BJ (cell line): ENCODE results near the gene CXorf58. TPM values are rescaled to one million over a fixed set of nuclear protein-coding genes. Genes with fewer than 3 reads are reported as not detected.

Experiments used
- CTCF ChIA-PET: fragments of 350-600 bp; formaldehyde crosslinking; extraction: SDS; loops from one replicate; lab custom pipeline; 2021; ENCODE audit warnings: antibody characterized with exemption, inconsistent platforms; lab: Yijun Ruan, JAX
- POLR2A ChIA-PET: fragments of 300-600 bp; sonication (Branson Sonifier 250); formaldehyde crosslinking; extraction: SDS; loops from one replicate; lab custom pipeline; 2021; ENCODE audit warnings: antibody characterized with exemption; lab: Charles Lee
- DNase-seq: peaks from one replicate; pipeline ENCODE4 v3.0.0-alpha.2; 2011; ENCODE audit warnings: low read depth
- H3K27me3 ChIP-seq: 2 replicates; pipeline ENCODE4 v1.6.0; 2011; ENCODE audit warnings: low read length; ENCODE audit not compliant: control insufficient read depth, insufficient read depth
- H3K36me3 ChIP-seq: 2 replicates; pipeline ENCODE4 v1.5.1; 2011; ENCODE audit warnings: low read length; ENCODE audit not compliant: control insufficient read depth, insufficient read depth
- H3K4me3 ChIP-seq: 2 replicates; pipeline ENCODE4 v1.5.1; 2011; ENCODE audit warnings: low read depth, mild to moderate bottlenecking, control low read depth, low read length
- CTCF ChIP-seq: IDR thresholded peaks from 2 replicates; pipeline ENCODE4 v1.5.1; 2011; ENCODE audit warnings: low read depth, mild to moderate bottlenecking, control low read depth, inconsistent platforms, low read length, moderate library complexity; ENCODE audit not compliant: insufficient read depth
- polyA plus RNA-seq: library from polyadenylated mRNA; depleted of rRNA; stranded (reverse); fragments of >200 nt; gene quantifications from 2 replicates; pipeline ENCODE4 v1.2.3, GENCODE V29; 2011

The CXorf58 gene
- polyA plus RNA-seq, 1 experiment = not detected

GRCh38 chrX:23919148-23919547 is 11.3 kb downstream of the CXorf58 start:
- Histone ChIP-seq H3K27me3 (no peaks in the 10 kb centered on the region), H3K36me3 (no peaks in the 10 kb centered on the region), H3K4me3 (no peak overlapping the region)
- no peak for DNase-seq
- CTCF ChIA-PET = no interaction called here
- POLR2A ChIA-PET = no interaction called here
- no peak for TF ChIP-seq CTCF

GRCh38 chrX:23919706-23920320 is 12.0 kb downstream of the CXorf58 start:
- Histone ChIP-seq H3K27me3 (no peaks in the 10 kb centered on the region), H3K36me3 (no peaks in the 10 kb centered on the region), H3K4me3 (no peak overlapping the region)
- ChIA-PET POLR2A (no interaction called here), CTCF (no interaction called here)
- no peak for TF ChIP-seq CTCF
- no peak for DNase-seq

- Histone ChIP-seq H3K36me3 (no peaks in the 10 kb centered on the region), H3K4me3 (no peak overlapping the region), H3K27me3 (no peaks in the 10 kb centered on the region)
- ChIA-PET POLR2A (no interaction called here), CTCF (no interaction called here)
- no peak for DNase-seq
- no peak for TF ChIP-seq CTCF
Observed at GRCh38 chrX:23926015-23926414, 18.2 kb downstream of the CXorf58 start.

GRCh38 chrX:23930894-23931604 is 23.2 kb downstream of the CXorf58 start:
- POLR2A ChIA-PET = no interaction called here
- TF ChIP-seq CTCF = no peak
- CTCF ChIA-PET = interaction anchor here (0.6 kb wide), 1 partner anchor 17 kb away, joined by 3 read pairs; no protein-coding TSS in a partner anchor
- Histone ChIP-seq H3K4me3 (no peak overlapping the region), H3K27me3 (no peaks in the 10 kb centered on the region), H3K36me3 (no peaks in the 10 kb centered on the region)
- DNase-seq = no peak

GRCh38 chrX:23932046-23932445 is 24.2 kb downstream of the CXorf58 start:
- no peak for TF ChIP-seq CTCF
- H3K36me3 ChIP-seq = no peaks in the 10 kb centered on the region
- POLR2A ChIA-PET = no interaction called here
- DNase-seq = no peak
- H3K27me3 ChIP-seq = no peaks in the 10 kb centered on the region
- H3K4me3 ChIP-seq = no peak overlapping the region
- CTCF ChIA-PET = no interaction called here
